ENCODE data around the gene HAUS5.
"Not testable (repeated sequence)": the region's sequence is repeated elsewhere in the genome, so short reads cannot be mapped to it uniquely, and the experiment has no call there.

The HAUS5 gene

GRCh38 chr19:35612559-35613321, at the start of gene HAUS5:
TSS of gene HAUS5 (plus strand) at chr19:35612735. CDS start at chr19:35612795, 60 bp downstream.
- peak; percentile 93 to 99 (median 98) for DNase-seq (ENCODE audit: low read depth in 2 of 3, low spot score in 2 of 3)

GRCh38 chr19:35562776-35563175, 49.8 kb upstream of the HAUS5 start:
- no peak for DNase-seq (ENCODE audit: low read depth in 2 of 3, low spot score in 2 of 3)

- DNase-seq (ENCODE audit: low read depth in 2 of 3, low spot score in 2 of 3) = no peak
These were observed 49.2 kb upstream of the HAUS5 start, which contains the start of gene ATP4A for GRCh38 chr19:35563207-35563829. TSS of gene ATP4A (minus strand) at chr19:35563658. CDS start at chr19:35563629, 29 bp downstream.

- DNase-seq (ENCODE audit: low read depth in 2 of 3, low spot score in 2 of 3) = no peak
These were observed 47.3 kb upstream of the HAUS5 start for GRCh38 chr19:35565016-35565856.

GRCh38 chr19:35566738-35567137, 45.8 kb upstream of the HAUS5 start:
- no peak for DNase-seq (ENCODE audit: low read depth in 2 of 3, low spot score in 2 of 3)

- DNase-seq (ENCODE audit: low read depth in 2 of 3, low spot score in 2 of 3) = no peak
These were observed 43.2 kb upstream of the HAUS5 start for GRCh38 chr19:35569281-35569781.

- no peak for DNase-seq (ENCODE audit: low read depth in 2 of 3, low spot score in 2 of 3)
These were observed 41.0 kb upstream of the HAUS5 start for GRCh38 chr19:35571406-35571965.

- DNase-seq (ENCODE audit: low read depth in 2 of 3, low spot score in 2 of 3) = no peak
These were observed 34.6 kb upstream of the HAUS5 start for GRCh38 chr19:35577918-35578317.

GRCh38 chr19:35578707-35579106, 33.8 kb upstream of the HAUS5 start:
- DNase-seq (ENCODE audit: low read depth in 2 of 3, low spot score in 2 of 3) = no peak

GRCh38 chr19:35582760-35583159, 29.8 kb upstream of the HAUS5 start:
- no peak for DNase-seq (ENCODE audit: low read depth in 2 of 3, low spot score in 2 of 3)

- DNase-seq (ENCODE audit: low read depth in 2 of 3, low spot score in 2 of 3) = no peak
These were observed 26.7 kb upstream of the HAUS5 start, which contains the start of gene PMIS2 for GRCh38 chr19:35585848-35586247. TSS of gene PMIS2 (plus strand) at chr19:35586173. CDS start at chr19:35586260, 87 bp downstream.

- DNase-seq (ENCODE audit: low read depth in 2 of 3, low spot score in 2 of 3) = no peak
These were observed 25.2 kb upstream of the HAUS5 start for GRCh38 chr19:35587321-35587720.

- no peak for DNase-seq (ENCODE audit: low read depth in 2 of 3, low spot score in 2 of 3)
These were observed 21.7 kb upstream of the HAUS5 start for GRCh38 chr19:35590875-35591274.

- DNase-seq (ENCODE audit: low read depth in 2 of 3, low spot score in 2 of 3) = no peak
These were observed 20.3 kb upstream of the HAUS5 start for GRCh38 chr19:35592226-35592625.

GRCh38 chr19:35595026-35595425, 17.5 kb upstream of the HAUS5 start:
- DNase-seq (ENCODE audit: low read depth in 2 of 3, low spot score in 2 of 3) = not testable (repeated sequence)

- no peak for DNase-seq (ENCODE audit: low read depth in 2 of 3, low spot score in 2 of 3)
These were observed 16.6 kb upstream of the HAUS5 start for GRCh38 chr19:35595928-35596327.

- DNase-seq (ENCODE audit: low read depth in 2 of 3, low spot score in 2 of 3) = no peak
These were observed 16.1 kb upstream of the HAUS5 start for GRCh38 chr19:35596366-35596999.

GRCh38 chr19:35601971-35602370, 10.6 kb upstream of the HAUS5 start:
- no peak for DNase-seq (ENCODE audit: low read depth in 2 of 3, low spot score in 2 of 3)

- not testable (repeated sequence) for DNase-seq (ENCODE audit: low read depth in 2 of 3, low spot score in 2 of 3)
These were observed 8.1 kb upstream of the HAUS5 start for GRCh38 chr19:35604436-35604835.

- not testable (repeated sequence) for DNase-seq (ENCODE audit: low read depth in 2 of 3, low spot score in 2 of 3)
These were observed 5.4 kb upstream of the HAUS5 start for GRCh38 chr19:35607170-35607569.
